Adrenal gland (tissue), 12 donors: Measurements from ENCODE around the gene TGFB1I1. TPM values are rescaled to one million over a fixed set of nuclear protein-coding genes. Genes with fewer than 3 reads are reported as not detected.

Experiments
- DNase-seq, 7 donors: peaks; one replicate each; pipeline ENCODE4 v3.0.0-alpha.2; 2019 to 2020
- H3K27ac ChIP-seq, 5 donors: fragments of 200-600 bp; sonication (generic) in 4 of 5; 1 replicate in 3 of 5; 2 replicates in 2 of 5; pipeline versions ENCODE4 v1.5.1 to v1.8.0; 2016 to 2020; ENCODE audit warnings: mild to moderate bottlenecking in 1 of 5
- H3K27me3 ChIP-seq: fragments of 200-600 bp; 2 replicates; pipeline ENCODE4 v1.8.0; 2021
- H3K36me3 ChIP-seq, 2 donors: fragments of 200-600 bp; replicated peaks in 1 of 2; 1 replicate in 1 of 2; 2 replicates in 1 of 2; pipeline versions ENCODE4 v1.5.1 to v1.8.0; 2018 to 2022
- H3K4me1 ChIP-seq, 2 donors: fragments of 200-600 bp; replicated peaks in 1 of 2; 1 replicate in 1 of 2; 2 replicates in 1 of 2; pipeline versions ENCODE4 v1.5.1 to v1.8.0; 2018 to 2021
- H3K4me3 ChIP-seq, 4 donors: fragments of 200-600 bp; sonication (generic) in 3 of 4; one replicate each; pipeline ENCODE4 v1.5.1; 2016 to 2018
- H3K9me3 ChIP-seq, 3 donors: fragments of 200-600 bp; sonication (generic) in 1 of 3; replicated peaks in 1 of 3; 1 replicate in 2 of 3; 2 replicates in 1 of 3; pipeline versions ENCODE4 v1.5.1 to v1.8.0; 2016 to 2021
- CTCF ChIP-seq, 6 experiments: fragments of 450-650 bp in 4 of 6; fragments of 200-600 bp in 2 of 6; sonication (generic) in 1 of 6; IDR thresholded peaks; 1 replicate in 5 of 6; 2 replicates in 1 of 6; pipeline versions ENCODE4 v1.5.1 to v1.8.0; 2016 to 2021; ENCODE audit warnings: antibody characterized with exemption in 6 of 6, mild to moderate bottlenecking in 2 of 6, moderate library complexity in 1 of 6
- POLR2A ChIP-seq, 2 donors: fragments of 450-650 bp; IDR thresholded peaks; one replicate each; pipeline ENCODE4 v1.6.1; 2017; ENCODE audit warnings: antibody characterized with exemption in 2 of 2, mild to moderate bottlenecking in 2 of 2, moderate library complexity in 1 of 2
- WGBS, 4 donors: extraction: QIAGEN DNeasy Blood & Tissue Kit in 2 of 4; methylation state at CpG; one replicate each; pipeline versions ENCODE4 v1.1.5 to v1.1.7; 2013 to 2017; 5-methylcytosine and 5-hydroxymethylcytosine counted together
- intact Hi-C, 2 donors: fragments of 100-400 bp; cut with DNase I; formaldehyde crosslinking; loops; one replicate each; pipeline versions ENCODE4 v1.14.1 to v1.15.0; 2022 to 2023
- polyA plus RNA-seq, 3 donors: library from polyadenylated mRNA; stranded (reverse); fragments of 200-250 nt in 2 of 3; fragments of 350-450 nt in 1 of 3; fragmentation: Illumina TruSeq in 1 of 3; extraction: RNeasy Lipid Tissue Mini Kit (QIAGEN cat#74804) in 1 of 3; gene quantifications; one replicate each; pipeline ENCODE4 v1.2.3, GENCODE V29; 2013 to 2014
- total RNA-seq, 9 donors: library from RNA; depleted of rRNA in 4 of 9; stranded (reverse); fragments of >200 nt in 4 of 9; fragments of 120-200 nt in 1 of 9; fragmentation: NEBNext Ultra II Directional in 1 of 9; extraction: Animal tissue kit (Norgen Biotek cat#: 25700) in 1 of 9; gene quantifications; one replicate each; pipeline versions ENCODE4 v1.1.0 to v1.2.4, GENCODE V29; 2013 to 2023
- donor health status: healthy with polysubstance abuse.
- donor health status: Bipolar disorder and iron deficiency.
- donor health status: DM: yes; HTN: yes; CAD: no.
- donor health status: DM: no; HTN: no; CAD: no.
- donor health status: DM: no; HTN: no; CAD: no.
- donor health status: DM: yes; HTN: yes; CAD: no.

Gene TGFB1I1
- total and polyA plus RNA-seq, 12 donors: 4.5 to 62.7 (median 31.3) TPM

DNA sequence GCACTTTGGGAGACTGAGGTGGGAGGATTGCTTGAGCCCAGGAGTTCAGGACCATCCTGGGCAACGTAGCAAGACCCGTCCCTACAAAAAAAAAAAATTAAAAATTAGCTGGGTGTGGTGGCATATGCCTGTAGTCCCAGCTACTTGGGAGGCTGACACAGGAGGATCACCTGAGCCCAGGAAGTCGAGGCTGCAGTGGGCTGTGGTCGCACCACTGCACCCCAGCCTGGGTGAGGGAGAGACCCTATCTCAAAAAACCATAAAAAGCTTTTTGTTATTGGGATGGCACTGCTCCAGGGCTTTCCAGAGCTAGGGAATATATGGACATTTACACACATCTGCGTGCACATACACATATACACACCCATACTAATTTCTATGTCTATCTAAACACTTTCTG lies 20.8 kb upstream of the TGFB1I1 start:
- Histone ChIP-seq H3K36me3 (no peaks in the 10 kb centered on the region), H3K4me1 (peaks cover 32 to 45% of the 10 kb centered on the region in 2 donors), H3K27ac (peak overlapping the region in 2 of 5 donors; percentile 50 to 79), H3K4me3 (no peak overlapping the region), H3K9me3 (no peaks in the 10 kb centered on the region), H3K27me3 (no peaks in the 10 kb centered on the region)
- TF ChIP-seq POLR2A (IDR thresholded peaks at IDR 0.05) (no peak), CTCF (IDR thresholded peaks at IDR 0.05) (no peak)
- WGBS, 4 donors: 71 to 91% (median 88%) methylated on average over 5 of the region's 5 CpGs
- intact Hi-C loops: no loop called here
- DNase-seq: peak in 1 of 7 donors; percentile 42

DNA sequence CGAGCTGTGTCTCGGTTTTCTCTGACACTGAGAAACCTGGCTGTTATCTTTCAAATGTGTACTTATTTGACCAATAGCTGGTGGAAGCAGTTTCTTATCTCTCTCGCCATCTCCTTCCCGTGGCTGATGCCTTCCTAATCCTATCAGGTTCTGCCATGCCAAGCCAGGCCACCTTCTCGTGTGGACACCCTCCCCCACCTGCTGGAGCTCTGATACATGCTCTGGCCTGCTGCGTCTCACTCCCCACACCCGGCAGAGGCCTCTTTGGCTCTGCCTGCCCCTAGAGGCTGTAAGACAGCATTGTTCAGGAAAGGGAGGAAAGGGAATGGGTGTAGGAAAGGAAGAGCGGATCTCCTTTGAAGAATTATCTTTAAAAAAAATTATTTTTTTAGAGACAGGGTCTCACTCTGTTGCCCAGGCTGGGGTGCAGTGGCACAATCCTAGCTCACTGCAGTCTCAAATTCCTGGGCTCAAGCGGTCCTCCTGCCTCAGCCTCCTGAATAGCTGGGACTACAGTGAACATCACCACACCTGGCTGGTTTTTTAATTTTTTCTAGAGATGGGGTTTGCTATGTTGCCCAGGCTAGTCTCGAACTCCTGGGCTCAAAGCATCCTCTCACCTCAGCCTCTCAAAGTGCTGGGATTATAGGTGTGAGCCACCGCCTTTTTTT lies 20.1 kb upstream of the TGFB1I1 start:
- peak; percentile 54 to 90 (median 80) for DNase-seq
- Histone ChIP-seq H3K9me3 (no peaks in the 10 kb centered on the region), H3K4me3 (no peak overlapping the region), H3K27ac (peak overlapping the region in 4 of 5 donors; percentile 50 to 87 (median 74)), H3K27me3 (no peaks in the 10 kb centered on the region), H3K36me3 (no peaks in the 10 kb centered on the region), H3K4me1 (peaks cover 37 to 51% of the 10 kb centered on the region in 2 donors)
- TF ChIP-seq CTCF (IDR thresholded peaks at IDR 0.05) (peak; percentile 38 to 65 (median 61)), POLR2A (IDR thresholded peaks at IDR 0.05) (peak in 1 of 2 donors; percentile 21)
- intact Hi-C loops: no loop called here
- WGBS, 4 donors: 42 to 55% (median 45%) methylated on average over 11 of the region's 11 CpGs

DNA sequence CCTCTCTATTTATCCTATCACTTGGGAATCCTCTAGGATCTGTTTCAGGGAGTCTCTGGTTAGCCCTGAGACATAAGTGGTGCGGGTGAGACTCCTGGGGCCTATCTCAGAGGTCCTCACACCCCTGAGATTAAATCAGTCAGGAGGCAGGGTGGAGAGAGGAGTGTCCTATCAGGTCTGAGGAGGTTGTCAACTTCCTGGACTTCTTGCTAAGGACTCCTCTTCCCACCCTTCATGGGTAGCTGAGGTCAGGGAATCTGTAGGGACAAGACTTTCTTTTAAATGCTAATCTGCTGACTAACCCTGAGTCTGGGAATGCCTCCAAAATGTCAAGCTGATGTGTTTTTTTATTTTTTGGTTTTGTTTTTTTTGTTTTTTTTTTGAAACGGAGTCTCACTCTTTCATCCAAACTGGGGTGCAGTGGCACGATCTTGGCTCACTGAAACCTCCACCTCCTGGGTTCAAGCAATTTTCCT lies 19.3 kb upstream of the TGFB1I1 start:
- Histone ChIP-seq H3K4me1 (peaks cover 45 to 59% of the 10 kb centered on the region in 2 donors), H3K36me3 (no peaks in the 10 kb centered on the region), H3K9me3 (no peaks in the 10 kb centered on the region), H3K27ac (peak overlapping the region; percentile 35 to 87 (median 79)), H3K4me3 (no peak overlapping the region), H3K27me3 (no peaks in the 10 kb centered on the region)
- intact Hi-C loops: no loop called here
- peak in 5 of 7 donors; percentile 42 to 80 (median 69) for DNase-seq
- TF ChIP-seq CTCF (IDR thresholded peaks at IDR 0.05) (no peak), POLR2A (IDR thresholded peaks at IDR 0.05) (peak in 1 of 2 donors; percentile 12)
- 24 to 45% (median 39%) methylated on average over 3 of the region's 3 CpGs for WGBS, 4 donors

DNA sequence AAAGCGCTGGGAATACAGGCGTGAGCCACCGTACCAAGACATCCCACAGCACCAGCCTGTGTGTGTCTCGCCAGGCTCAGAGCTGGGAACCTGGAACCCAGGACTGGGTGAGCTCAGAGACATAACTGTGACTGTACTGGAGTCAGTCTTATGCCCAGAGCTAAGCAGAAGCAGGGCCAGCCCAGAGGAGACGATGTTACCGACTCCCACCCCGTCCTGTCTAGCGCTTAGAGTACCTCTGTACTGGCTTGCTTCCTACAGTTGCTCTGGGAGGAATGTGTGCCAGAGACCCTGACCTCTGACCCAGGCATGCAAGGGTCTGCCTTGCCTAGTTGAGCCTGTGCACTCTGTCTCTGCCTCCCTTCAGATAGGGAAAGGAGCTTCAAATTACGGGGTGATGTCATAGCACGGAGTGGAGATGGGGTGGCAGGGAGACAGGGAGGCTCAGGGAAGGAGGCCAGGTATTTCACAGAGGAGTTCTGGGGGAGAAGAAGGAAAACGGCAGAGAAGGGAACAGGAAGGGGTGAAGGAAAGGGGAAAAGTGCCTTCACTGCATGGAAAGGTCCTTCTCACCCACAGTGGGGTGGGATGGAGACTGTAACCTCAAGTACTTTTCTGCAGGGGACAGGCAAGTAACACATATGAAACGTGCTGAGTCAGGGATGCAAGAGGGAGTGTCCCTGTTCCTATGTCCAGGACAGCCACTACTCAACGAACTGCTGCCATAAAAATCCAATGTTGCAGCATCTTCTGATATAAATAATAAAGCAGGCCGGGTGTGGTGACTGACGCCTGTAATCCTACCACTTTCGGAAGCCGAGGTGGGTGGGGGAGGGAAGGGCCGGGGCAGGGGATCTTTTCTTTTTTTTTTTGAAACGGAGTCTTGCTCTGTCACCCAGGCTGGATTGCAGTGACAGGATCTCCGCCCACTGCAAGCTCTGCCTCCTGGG lies 18.4 kb upstream of the TGFB1I1 start:
- H3K4me1 ChIP-seq: peaks cover 49 to 62% of the 10 kb centered on the region in 2 donors
- TF ChIP-seq POLR2A (IDR thresholded peaks at IDR 0.05): peak in 1 of 2 donors; percentile 25
- no peak for TF ChIP-seq CTCF (IDR thresholded peaks at IDR 0.05)
- peak; percentile 56 to 86 (median 75) for DNase-seq
- 24 to 38% (median 33%) methylated on average over 12 to 20 of the region's 20 CpGs for WGBS, 4 donors
- no peak overlapping the region for H3K4me3 ChIP-seq
- H3K36me3 ChIP-seq: no peaks in the 10 kb centered on the region
- peak overlapping the region; percentile 37 to 87 (median 79) for H3K27ac ChIP-seq
- intact Hi-C loops: no loop called here
- no peaks in the 10 kb centered on the region for H3K27me3 ChIP-seq
- H3K9me3 ChIP-seq: no peaks in the 10 kb centered on the region
